ENCODE measurements around the gene KLLN. TPM values are rescaled to one million over a fixed set of nuclear protein-coding genes. Genes with fewer than 3 reads are reported as not detected.
"Not testable (repeated sequence)": the region's sequence is repeated elsewhere in the genome, so short reads cannot be mapped to it uniquely, and the experiment has no call there.

Gene KLLN
- polyA plus RNA-seq, 2 donors: 0.15 to 0.16 TPM

- Histone ChIP-seq H3K9me3 (ENCODE audit: control insufficient read depth in 2 of 2, insufficient read depth in 1 of 2, low read depth in 1 of 2, low read length in 1 of 2) (no peaks in the 10 kb centered on the region), H3K27ac (ENCODE audit: low read depth in 2 of 2, low read length in 1 of 2) (no peak overlapping the region), H3K36me3 (ENCODE audit: control insufficient read depth in 2 of 2, insufficient read depth in 2 of 2, low read length in 1 of 2) (no peaks in the 10 kb centered on the region), H3K27me3 (ENCODE audit: control insufficient read depth in 1 of 2, insufficient read depth in 2 of 2, low read length in 2 of 2) (no peaks in the 10 kb centered on the region), H3K4me3 (ENCODE audit: low read depth in 1 of 2, low read length in 2 of 2) (peak overlapping the region in 1 of 2 donors; percentile 35), H3K4me1 (ENCODE audit: control insufficient read depth in 2 of 2, insufficient read depth in 2 of 2, low read length in 1 of 2) (peaks cover 2 to 3% of the 10 kb centered on the region in 2 donors)
Observed at GRCh38 chr10:87867453-87867852, 4.1 kb upstream of the KLLN start.

GRCh38 chr10:87866412-87866974 is 3.2 kb upstream of the KLLN start:
- Histone ChIP-seq H3K27me3 (ENCODE audit: control insufficient read depth in 1 of 2, insufficient read depth in 2 of 2, low read length in 2 of 2) (no peaks in the 10 kb centered on the region), H3K36me3 (ENCODE audit: control insufficient read depth in 2 of 2, insufficient read depth in 2 of 2, low read length in 1 of 2) (no peaks in the 10 kb centered on the region), H3K9me3 (ENCODE audit: control insufficient read depth in 2 of 2, insufficient read depth in 1 of 2, low read depth in 1 of 2, low read length in 1 of 2) (no peaks in the 10 kb centered on the region), H3K4me1 (ENCODE audit: control insufficient read depth in 2 of 2, insufficient read depth in 2 of 2, low read length in 1 of 2) (peaks cover 2 to 6% of the 10 kb centered on the region in 2 donors), H3K4me3 (ENCODE audit: low read depth in 1 of 2, low read length in 2 of 2) (peak overlapping the region in 1 of 2 donors; percentile 90), H3K27ac (ENCODE audit: low read depth in 2 of 2, low read length in 1 of 2) (no peak overlapping the region)
- 1 to 4% methylated on average over 3 of the region's 3 CpGs for WGBS, 2 donors

GRCh38 chr10:87865241-87865881 is 2.0 kb upstream of the KLLN start:
- no peaks in the 10 kb centered on the region for H3K36me3 ChIP-seq (ENCODE audit: control insufficient read depth in 2 of 2, insufficient read depth in 2 of 2, low read length in 1 of 2)
- peak overlapping the region in 1 of 2 donors; percentile 66 for H3K27ac ChIP-seq (ENCODE audit: low read depth in 2 of 2, low read length in 1 of 2)
- H3K4me3 ChIP-seq (ENCODE audit: low read depth in 1 of 2, low read length in 2 of 2): peak overlapping the region; percentile 42 to 90
- peaks cover 2 to 8% of the 10 kb centered on the region in 2 donors for H3K4me1 ChIP-seq (ENCODE audit: control insufficient read depth in 2 of 2, insufficient read depth in 2 of 2, low read length in 1 of 2)
- H3K27me3 ChIP-seq (ENCODE audit: control insufficient read depth in 1 of 2, insufficient read depth in 2 of 2, low read length in 2 of 2): no peaks in the 10 kb centered on the region
- 2 to 3% methylated on average over 4 of the region's 4 CpGs for WGBS, 2 donors
- no peaks in the 10 kb centered on the region for H3K9me3 ChIP-seq (ENCODE audit: control insufficient read depth in 2 of 2, insufficient read depth in 1 of 2, low read depth in 1 of 2, low read length in 1 of 2)

- peak overlapping the region; percentile 90 to 95 for H3K4me3 ChIP-seq (ENCODE audit: low read depth in 1 of 2, low read length in 2 of 2)
- H3K4me1 ChIP-seq (ENCODE audit: control insufficient read depth in 2 of 2, insufficient read depth in 2 of 2, low read length in 1 of 2): peaks cover 2 to 8% of the 10 kb centered on the region in 2 donors
- 0 to 1% methylated on average over 16 of the region's 16 CpGs for WGBS, 2 donors
- H3K27ac ChIP-seq (ENCODE audit: low read depth in 2 of 2, low read length in 1 of 2): peak overlapping the region; percentile 96 to 99
- H3K9me3 ChIP-seq (ENCODE audit: control insufficient read depth in 2 of 2, insufficient read depth in 1 of 2, low read depth in 1 of 2, low read length in 1 of 2): no peaks in the 10 kb centered on the region
- H3K36me3 ChIP-seq (ENCODE audit: control insufficient read depth in 2 of 2, insufficient read depth in 2 of 2, low read length in 1 of 2): no peaks in the 10 kb centered on the region
- H3K27me3 ChIP-seq (ENCODE audit: control insufficient read depth in 1 of 2, insufficient read depth in 2 of 2, low read length in 2 of 2): no peaks in the 10 kb centered on the region
Observed at GRCh38 chr10:87864496-87865059, 1.2 kb upstream of the KLLN start.

- H3K27ac ChIP-seq (ENCODE audit: low read depth in 2 of 2, low read length in 1 of 2): peak overlapping the region; percentile 96 to 99
- WGBS, 2 donors: 0 to 1% methylated on average over 40 to 47 of the region's 47 CpGs
- H3K27me3 ChIP-seq (ENCODE audit: control insufficient read depth in 1 of 2, insufficient read depth in 2 of 2, low read length in 2 of 2); H3K9me3 ChIP-seq (ENCODE audit: control insufficient read depth in 2 of 2, insufficient read depth in 1 of 2, low read depth in 1 of 2, low read length in 1 of 2); H3K36me3 ChIP-seq (ENCODE audit: control insufficient read depth in 2 of 2, insufficient read depth in 2 of 2, low read length in 1 of 2); H3K4me1 ChIP-seq (ENCODE audit: control insufficient read depth in 2 of 2, insufficient read depth in 2 of 2, low read length in 1 of 2): not testable (repeated sequence)
- H3K4me3 ChIP-seq (ENCODE audit: low read depth in 1 of 2, low read length in 2 of 2): peak overlapping the region; percentile 90 to 95
Observed at GRCh38 chr10:87863951-87864495, 690 bp upstream of the KLLN start.

GRCh38 chr10:87862679-87863052 is 667 bp downstream of the KLLN start:
- 0% methylated on average over 17 to 21 of the region's 21 CpGs for WGBS, 2 donors
- Histone ChIP-seq H3K27ac (ENCODE audit: low read depth in 2 of 2, low read length in 1 of 2) (peak overlapping the region; percentile 96 to 99), H3K4me1 (ENCODE audit: control insufficient read depth in 2 of 2, insufficient read depth in 2 of 2, low read length in 1 of 2) (peaks cover 0 to 5% of the 10 kb centered on the region in 2 donors), H3K4me3 (ENCODE audit: low read depth in 1 of 2, low read length in 2 of 2) (peak overlapping the region; percentile 90 to 95), H3K27me3 (ENCODE audit: control insufficient read depth in 1 of 2, insufficient read depth in 2 of 2, low read length in 2 of 2) (no peaks in the 10 kb centered on the region), H3K36me3 (ENCODE audit: control insufficient read depth in 2 of 2, insufficient read depth in 2 of 2, low read length in 1 of 2) (no peaks in the 10 kb centered on the region), H3K9me3 (ENCODE audit: control insufficient read depth in 2 of 2, insufficient read depth in 1 of 2, low read depth in 1 of 2, low read length in 1 of 2) (no peaks in the 10 kb centered on the region)

- Histone ChIP-seq H3K9me3 (ENCODE audit: control insufficient read depth in 2 of 2, insufficient read depth in 1 of 2, low read depth in 1 of 2, low read length in 1 of 2) (no peaks in the 10 kb centered on the region), H3K27me3 (ENCODE audit: control insufficient read depth in 1 of 2, insufficient read depth in 2 of 2, low read length in 2 of 2) (no peaks in the 10 kb centered on the region), H3K27ac (ENCODE audit: low read depth in 2 of 2, low read length in 1 of 2) (peak overlapping the region; percentile 96 to 99), H3K36me3 (ENCODE audit: control insufficient read depth in 2 of 2, insufficient read depth in 2 of 2, low read length in 1 of 2) (no peaks in the 10 kb centered on the region), H3K4me1 (ENCODE audit: control insufficient read depth in 2 of 2, insufficient read depth in 2 of 2, low read length in 1 of 2) (peaks cover 0 to 5% of the 10 kb centered on the region in 2 donors), H3K4me3 (ENCODE audit: low read depth in 1 of 2, low read length in 2 of 2) (peak overlapping the region; percentile 90 to 95)
- 0 to 1% methylated on average over 57 of the region's 57 CpGs for WGBS, 2 donors
Observed at GRCh38 chr10:87861953-87862678, 1.2 kb downstream of the KLLN start.

- peaks cover 0 to 5% of the 10 kb centered on the region in 2 donors for H3K4me1 ChIP-seq (ENCODE audit: control insufficient read depth in 2 of 2, insufficient read depth in 2 of 2, low read length in 1 of 2)
- H3K36me3 ChIP-seq (ENCODE audit: control insufficient read depth in 2 of 2, insufficient read depth in 2 of 2, low read length in 1 of 2): no peaks in the 10 kb centered on the region
- no peaks in the 10 kb centered on the region for H3K27me3 ChIP-seq (ENCODE audit: control insufficient read depth in 1 of 2, insufficient read depth in 2 of 2, low read length in 2 of 2)
- no peaks in the 10 kb centered on the region for H3K9me3 ChIP-seq (ENCODE audit: control insufficient read depth in 2 of 2, insufficient read depth in 1 of 2, low read depth in 1 of 2, low read length in 1 of 2)
- peak overlapping the region; percentile 96 to 99 for H3K27ac ChIP-seq (ENCODE audit: low read depth in 2 of 2, low read length in 1 of 2)
- peak overlapping the region; percentile 90 to 95 for H3K4me3 ChIP-seq (ENCODE audit: low read depth in 1 of 2, low read length in 2 of 2)
- WGBS, 2 donors: 6 to 7% methylated on average over 16 of the region's 16 CpGs
Observed at GRCh38 chr10:87861566-87861952, 1.8 kb downstream of the KLLN start.

GRCh38 chr10:87860816-87861403 is 2.4 kb downstream of the KLLN start:
- Histone ChIP-seq H3K4me1 (ENCODE audit: control insufficient read depth in 2 of 2, insufficient read depth in 2 of 2, low read length in 1 of 2) (peaks cover 0 to 5% of the 10 kb centered on the region in 2 donors), H3K9me3 (ENCODE audit: control insufficient read depth in 2 of 2, insufficient read depth in 1 of 2, low read depth in 1 of 2, low read length in 1 of 2) (no peaks in the 10 kb centered on the region), H3K27ac (ENCODE audit: low read depth in 2 of 2, low read length in 1 of 2) (peak overlapping the region in 1 of 2 donors; percentile 99), H3K4me3 (ENCODE audit: low read depth in 1 of 2, low read length in 2 of 2) (no peak overlapping the region), H3K27me3 (ENCODE audit: control insufficient read depth in 1 of 2, insufficient read depth in 2 of 2, low read length in 2 of 2) (no peaks in the 10 kb centered on the region), H3K36me3 (ENCODE audit: control insufficient read depth in 2 of 2, insufficient read depth in 2 of 2, low read length in 1 of 2) (no peaks in the 10 kb centered on the region)
- whole genome bisulfite sequencing, 2 donors: 77 to 84% methylated on average over 4 of the region's 4 CpGs
